Breast epithelium (tissue), 3 donors: ENCODE data around the gene RB1.

ENCODE experiments used
- CTCF ChIP-seq, 3 donors: fragments of 450-650 bp; IDR thresholded peaks; one replicate each; pipeline ENCODE4 v1.5.1; 2016 to 2017; ENCODE audit warnings: antibody characterized with exemption in 3 of 3, mild to moderate bottlenecking in 3 of 3, moderate library complexity in 3 of 3
- POLR2AphosphoS5 ChIP-seq, 3 donors: sonication (generic); formaldehyde crosslinking; IDR thresholded peaks; one replicate each; pipeline ENCODE4 v1.6.1; 2017; ENCODE audit warnings: antibody characterized with exemption in 3 of 3

- TF ChIP-seq POLR2AphosphoS5 (IDR thresholded peaks at IDR 0.05), result no peak
- TF ChIP-seq CTCF (IDR thresholded peaks at IDR 0.05), result no peak
These were observed 7.0 kb upstream of the RB1 start for GRCh38 chr13:48296528-48296927.
